HUES48 (cell line): ENCODE measurements around the gene DCST2.

ENCODE experiments used
- H3K27ac ChIP-seq: one replicate; pipeline ENCODE4 v1.7.0; 2013; ENCODE audit warnings: low read depth, low read length, inconsistent platforms
- H3K27me3 ChIP-seq: 2 replicates; pipeline ENCODE4 v1.6.1; 2013; ENCODE audit warnings: mild to moderate bottlenecking, low read length; ENCODE audit not compliant: control insufficient read depth, insufficient read depth
- H3K36me3 ChIP-seq: 2 replicates; pipeline ENCODE4 v1.6.1; 2013; ENCODE audit warnings: low read length; ENCODE audit not compliant: control insufficient read depth, insufficient read depth
- H3K4me1 ChIP-seq: 2 replicates; pipeline ENCODE4 v1.6.1; 2013; ENCODE audit warnings: mild to moderate bottlenecking, low read length; ENCODE audit not compliant: control insufficient read depth, insufficient read depth
- H3K4me3 ChIP-seq: 2 replicates; pipeline ENCODE4 v1.5.1; 2013; ENCODE audit warnings: mild to moderate bottlenecking, low read depth, low read length
- H3K9ac ChIP-seq: 2 replicates; pipeline ENCODE4 v1.6.1; 2013; ENCODE audit warnings: mild to moderate bottlenecking, low read depth, low read length, moderate library complexity
- H3K9me3 ChIP-seq: 2 replicates; pipeline ENCODE4 v1.6.1; 2013; ENCODE audit warnings: low read length; ENCODE audit not compliant: control insufficient read depth, insufficient read depth

The DCST2 gene

DNA sequence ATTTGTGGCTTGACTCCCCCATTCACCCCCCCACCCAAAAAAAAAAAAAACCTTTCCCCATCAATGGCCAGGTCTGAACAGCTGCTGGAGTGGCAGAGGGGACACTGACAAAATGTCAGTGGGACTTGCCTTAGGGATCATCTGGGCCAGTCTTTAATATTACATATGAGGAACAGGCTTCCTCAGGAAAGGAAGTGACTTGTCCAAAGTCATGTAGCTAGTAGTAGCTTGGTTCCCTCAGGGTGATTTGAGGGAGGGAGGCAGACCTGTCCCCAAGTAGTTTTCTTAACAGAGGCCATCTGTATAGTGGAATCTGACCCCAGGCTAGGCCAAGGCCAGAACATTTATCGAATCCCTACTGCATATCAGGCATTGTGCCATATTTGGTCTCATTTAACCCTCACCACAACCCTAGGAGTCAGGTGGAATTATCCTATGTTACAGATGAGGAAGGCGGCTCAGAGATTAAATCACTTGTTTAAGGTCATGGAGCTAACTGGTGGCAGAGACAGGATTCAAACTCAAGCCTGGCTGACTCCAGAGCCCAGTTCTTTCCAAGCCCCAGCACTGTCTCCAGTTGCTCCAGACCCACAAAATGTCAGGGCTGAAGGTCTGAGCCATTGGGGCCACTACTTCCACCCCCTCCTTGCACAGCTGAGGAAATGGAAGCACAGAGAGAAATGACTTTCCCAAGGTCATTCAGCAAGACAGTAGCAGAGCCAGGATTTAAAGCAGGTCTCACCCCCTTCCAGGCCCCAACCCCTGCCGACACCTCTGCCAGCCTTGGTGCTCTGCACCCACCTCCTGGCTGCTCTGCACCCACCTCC, 20.6 kb downstream of the DCST2 start:
- Histone ChIP-seq H3K4me3 (no peak overlapping the region), H3K27me3 (no peaks in the 10 kb centered on the region), H3K27ac (no peak overlapping the region), H3K4me1 (peaks cover 31% of the 10 kb centered on the region), H3K9me3 (no peaks in the 10 kb centered on the region), H3K36me3 (peaks cover 38% of the 10 kb centered on the region), H3K9ac (no peak overlapping the region)

DNA sequence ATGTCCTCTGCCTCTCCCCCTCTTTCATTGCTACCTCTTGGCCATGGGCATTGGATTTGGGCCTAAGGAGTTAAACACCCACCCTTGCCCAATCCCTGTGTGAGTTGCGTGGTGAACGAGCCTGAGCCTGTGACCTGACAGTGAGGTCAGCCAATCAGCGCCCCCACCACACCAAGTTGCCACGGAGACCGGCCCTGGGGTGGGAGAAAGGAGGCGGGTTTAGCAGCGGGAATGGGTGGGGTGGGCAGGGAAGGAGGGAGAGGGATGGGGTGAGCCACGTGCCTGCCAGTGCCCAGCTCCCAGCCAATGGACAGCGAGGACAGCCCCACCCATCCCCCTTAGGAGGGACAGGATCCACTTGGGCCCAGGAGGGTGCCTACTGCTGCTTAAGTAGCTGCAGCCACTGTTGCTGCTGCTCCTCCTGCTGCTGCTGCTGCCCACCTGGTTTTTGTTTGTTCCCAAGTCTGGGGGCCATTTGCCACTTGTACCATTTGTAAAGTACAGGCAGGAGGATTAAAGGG, 21.5 kb downstream of the DCST2 start:
- H3K9me3 ChIP-seq, result no peaks in the 10 kb centered on the region
- peaks cover 38% of the 10 kb centered on the region for H3K36me3 ChIP-seq
- no peak overlapping the region for H3K27ac ChIP-seq
- H3K9ac ChIP-seq, result no peak overlapping the region
- H3K4me1 ChIP-seq, result peaks cover 26% of the 10 kb centered on the region
- no peaks in the 10 kb centered on the region for H3K27me3 ChIP-seq
- H3K4me3 ChIP-seq, result no peak overlapping the region

DNA sequence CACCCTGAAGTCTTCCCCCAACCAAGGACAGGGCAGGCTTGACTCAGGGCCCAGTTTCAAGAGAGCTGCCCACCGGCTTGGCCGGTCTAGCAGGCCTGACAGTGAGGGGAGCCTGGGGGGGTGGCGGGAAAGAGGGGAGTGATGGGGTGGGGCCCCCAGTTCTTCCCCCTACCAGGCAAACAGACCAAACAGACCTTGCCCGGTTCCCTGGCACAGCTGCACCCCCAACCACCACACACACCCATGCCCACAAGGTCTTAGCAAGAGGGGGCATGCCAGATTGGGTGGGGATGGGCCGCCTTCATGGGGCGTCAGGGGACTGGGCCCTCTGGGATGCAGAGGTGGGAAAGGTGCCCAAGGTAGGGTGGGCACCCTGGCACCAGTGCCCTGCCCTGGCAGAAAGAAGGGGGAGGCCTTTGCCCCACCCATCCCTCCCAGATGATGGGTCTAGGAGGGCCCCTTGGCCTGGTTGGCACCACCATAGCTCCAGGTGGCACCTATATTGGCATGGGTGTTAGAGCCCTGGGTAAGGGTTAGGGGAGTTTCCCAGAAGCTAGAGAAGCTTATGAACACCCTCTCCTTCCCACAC, 22.1 kb downstream of the DCST2 start:
- Histone ChIP-seq H3K36me3 (peaks cover 34% of the 10 kb centered on the region), H3K9me3 (no peaks in the 10 kb centered on the region), H3K27ac (no peak overlapping the region), H3K27me3 (no peaks in the 10 kb centered on the region), H3K4me3 (no peak overlapping the region), H3K9ac (no peak overlapping the region), H3K4me1 (peaks cover 21% of the 10 kb centered on the region)

DNA sequence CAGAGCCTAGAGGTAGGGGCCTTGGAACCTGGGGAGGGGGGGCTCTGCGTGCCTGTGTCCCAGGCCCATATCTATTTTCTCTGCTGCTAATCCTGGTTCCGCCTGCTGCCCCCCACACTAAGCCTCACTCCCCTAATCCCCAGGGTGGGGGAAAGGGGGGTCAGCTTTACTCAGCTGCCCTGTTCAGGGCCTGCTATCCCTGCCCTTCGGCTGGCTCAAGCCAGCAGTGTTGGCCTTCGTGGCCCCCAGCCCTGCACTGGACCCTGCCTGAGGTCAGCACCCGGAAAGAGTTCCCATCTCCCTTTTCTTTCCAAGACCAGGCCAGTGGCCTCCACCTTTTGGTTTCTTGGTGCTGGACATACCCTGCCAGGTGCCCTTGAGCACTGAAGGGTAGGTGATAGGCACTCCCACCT, 22.6 kb downstream of the DCST2 start:
- H3K9me3 ChIP-seq, result no peaks in the 10 kb centered on the region
- no peaks in the 10 kb centered on the region for H3K27me3 ChIP-seq
- peaks cover 29% of the 10 kb centered on the region for H3K36me3 ChIP-seq
- no peak overlapping the region for H3K9ac ChIP-seq
- H3K27ac ChIP-seq, result no peak overlapping the region
- H3K4me1 ChIP-seq, result peaks cover 19% of the 10 kb centered on the region
- no peak overlapping the region for H3K4me3 ChIP-seq

DNA sequence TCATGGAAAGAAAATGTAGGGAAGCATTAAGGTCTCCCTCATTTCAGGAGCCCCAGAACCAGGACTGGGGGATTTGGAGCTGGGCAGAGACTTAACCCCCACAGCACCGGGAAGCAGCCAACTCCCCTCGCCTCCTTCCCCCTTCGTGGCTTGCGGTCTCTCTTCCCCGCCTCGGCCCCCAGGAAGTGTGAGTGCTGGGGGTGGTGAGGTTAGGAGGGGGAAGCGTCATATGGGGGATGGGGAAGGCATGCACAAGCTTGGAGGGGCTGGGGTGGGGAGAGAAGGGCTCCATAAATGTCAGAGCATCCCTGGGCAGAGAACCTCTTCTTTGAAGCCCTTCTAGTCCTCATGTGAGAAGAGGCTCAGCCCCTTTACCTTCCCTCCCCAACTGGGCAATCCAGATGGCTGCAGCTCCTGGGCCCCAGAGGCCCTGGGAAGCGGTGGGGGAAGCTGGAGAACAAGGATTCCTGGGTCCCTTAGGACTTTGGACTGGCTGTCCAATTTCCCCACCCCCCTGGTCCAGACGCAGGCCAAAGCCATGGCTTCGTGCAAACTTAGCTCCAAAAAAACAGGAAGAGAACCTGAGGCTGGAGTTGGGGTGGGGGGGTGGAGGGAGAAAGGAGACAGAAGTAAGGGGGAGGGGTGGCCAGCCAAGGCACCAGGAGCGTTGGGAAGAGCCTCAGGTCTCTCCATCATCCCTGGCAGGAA, 23.2 kb downstream of the DCST2 start:
- Histone ChIP-seq H3K9ac (no peak overlapping the region), H3K4me1 (peaks cover 21% of the 10 kb centered on the region), H3K36me3 (peaks cover 23% of the 10 kb centered on the region), H3K27ac (no peak overlapping the region), H3K9me3 (no peaks in the 10 kb centered on the region), H3K27me3 (no peaks in the 10 kb centered on the region), H3K4me3 (no peak overlapping the region)

DNA sequence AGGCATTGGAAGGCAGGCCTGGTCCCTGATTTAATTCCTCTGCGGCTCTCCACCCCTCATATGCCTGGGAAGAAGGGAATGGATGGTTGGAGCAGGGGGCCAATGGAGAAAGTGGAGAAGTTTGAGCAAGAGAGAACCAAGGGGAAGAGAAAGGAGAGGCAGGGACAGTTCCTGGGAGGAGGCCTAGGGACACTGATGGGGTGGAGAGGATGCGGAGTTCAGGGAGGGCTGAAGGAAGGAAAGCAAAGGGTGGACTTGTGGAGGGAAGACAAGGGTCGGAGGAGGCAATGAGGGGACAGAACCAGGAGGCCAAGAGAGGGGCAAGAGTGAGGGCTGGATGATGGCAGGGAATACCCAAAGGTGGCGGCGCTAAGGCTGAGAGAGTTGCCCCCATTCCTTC, 23.8 kb downstream of the DCST2 start:
- Histone ChIP-seq H3K4me3 (no peak overlapping the region), H3K4me1 (peaks cover 26% of the 10 kb centered on the region), H3K9ac (no peak overlapping the region), H3K9me3 (no peaks in the 10 kb centered on the region), H3K27me3 (no peaks in the 10 kb centered on the region), H3K27ac (no peak overlapping the region), H3K36me3 (peaks cover 17% of the 10 kb centered on the region)

DNA sequence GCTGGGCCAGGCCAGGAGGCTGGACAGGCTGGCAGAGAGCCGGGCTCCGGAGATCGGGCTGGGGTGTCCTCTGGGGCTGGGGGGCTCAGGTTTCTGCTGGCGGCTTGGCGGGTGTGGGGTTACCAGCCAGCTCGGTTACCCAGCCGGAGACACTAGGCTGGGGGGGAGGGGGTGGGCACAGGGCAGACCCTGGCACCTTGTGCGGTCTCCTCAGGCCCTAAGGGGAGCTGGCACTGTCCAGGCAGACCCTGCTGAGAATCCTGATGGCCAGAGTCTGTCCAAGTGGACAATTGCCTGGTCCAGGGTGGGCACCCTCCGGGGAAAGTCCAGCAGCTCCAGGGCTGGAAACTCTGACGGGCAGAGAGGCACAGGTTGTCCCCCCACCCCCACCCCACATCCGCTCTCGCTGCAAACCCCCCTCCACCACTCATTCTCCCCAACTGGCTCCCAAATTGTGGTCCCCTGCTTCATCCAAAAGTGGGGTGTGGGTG, 24.3 kb downstream of the DCST2 start:
- Histone ChIP-seq H3K9me3 (no peaks in the 10 kb centered on the region), H3K4me3 (no peak overlapping the region), H3K27ac (no peak overlapping the region), H3K27me3 (no peaks in the 10 kb centered on the region), H3K4me1 (peaks cover 31% of the 10 kb centered on the region), H3K36me3 (peaks cover 12% of the 10 kb centered on the region), H3K9ac (no peak overlapping the region)

DNA sequence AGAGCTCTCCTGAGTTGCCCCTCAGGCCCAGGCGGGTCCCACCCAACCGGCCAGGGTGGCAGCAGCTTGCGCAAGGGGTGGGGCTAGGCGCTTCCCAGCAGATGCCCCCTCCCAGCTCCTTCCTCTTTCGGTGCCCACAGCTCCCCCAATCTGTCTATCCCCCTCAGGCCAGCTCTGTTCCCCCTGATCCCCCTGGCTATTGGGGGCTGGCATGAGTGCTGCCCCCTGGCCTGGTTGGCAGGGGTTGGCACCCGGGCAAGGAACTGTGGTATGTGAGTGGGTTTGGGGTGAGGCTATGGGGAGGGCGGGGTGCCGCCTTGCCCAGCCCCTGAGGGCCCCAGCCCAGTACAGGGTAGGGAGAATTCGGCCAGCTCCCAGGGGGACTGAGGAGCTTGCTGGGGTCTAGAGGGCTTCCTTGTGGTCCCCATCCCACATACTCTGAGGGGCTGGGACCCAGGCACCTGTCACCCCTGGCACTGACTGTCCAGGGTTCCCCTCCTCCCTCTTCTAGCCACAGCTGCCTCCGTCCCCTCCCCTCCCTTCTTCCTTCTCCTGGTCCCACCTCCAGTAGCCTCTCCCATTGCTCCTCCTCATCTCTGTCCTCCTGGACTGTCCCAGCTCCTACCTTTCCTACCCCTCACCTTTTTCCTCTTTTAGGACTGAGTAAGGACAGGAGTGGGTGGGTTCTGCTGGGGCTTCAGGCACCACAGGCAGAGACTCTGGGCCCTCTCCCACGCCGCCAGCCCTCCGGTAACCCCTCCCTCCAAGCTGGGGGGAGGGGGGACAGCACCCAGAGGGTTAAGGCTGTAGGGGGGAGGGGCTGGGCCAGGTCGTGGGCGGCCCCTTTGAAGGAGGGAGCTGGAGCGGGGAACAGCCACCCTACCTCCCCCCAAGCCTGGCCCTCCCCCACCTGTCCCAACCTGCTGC, 25.3 kb downstream of the DCST2 start:
- H3K4me3 ChIP-seq, result peak overlapping the region; percentile 39; the same call in 1 of the 2 replicates
- H3K27ac ChIP-seq, result peak overlapping the region; percentile 20
- H3K4me1 ChIP-seq, result peaks cover 30% of the 10 kb centered on the region
- H3K9ac ChIP-seq, result no peak overlapping the region
- H3K36me3 ChIP-seq, result peaks cover 5% of the 10 kb centered on the region; the same call in 1 of the 2 replicates
- H3K27me3 ChIP-seq, result no peaks in the 10 kb centered on the region
- H3K9me3 ChIP-seq, result no peaks in the 10 kb centered on the region

DNA sequence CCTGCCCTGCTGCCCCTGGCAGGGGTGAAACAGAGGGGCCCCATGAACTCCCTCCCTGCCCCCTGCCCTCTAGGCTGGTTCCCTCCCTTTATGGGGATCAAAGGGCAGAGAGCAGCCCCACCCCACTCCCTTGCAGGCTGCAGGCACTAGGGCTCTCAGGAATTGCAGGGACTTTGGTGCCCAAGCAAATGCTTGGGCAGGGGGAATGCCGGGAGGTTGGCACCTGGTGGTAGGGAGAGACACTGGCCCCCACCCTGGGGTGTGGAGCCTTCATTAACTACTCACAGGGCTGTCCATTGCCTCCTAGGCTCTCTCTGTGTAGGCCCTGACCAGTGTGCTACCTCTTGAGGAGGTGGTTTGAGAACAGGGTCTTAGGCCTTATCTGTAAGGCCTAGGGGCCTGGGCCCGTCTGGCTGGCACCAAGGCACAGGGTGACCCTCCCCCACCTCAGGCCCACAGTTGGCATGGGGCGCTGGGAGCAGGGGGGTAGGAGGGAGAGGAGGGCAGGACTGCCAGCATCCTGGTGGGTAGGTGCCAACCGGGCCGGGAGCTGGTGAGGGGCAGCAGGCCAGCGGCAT, 26.2 kb downstream of the DCST2 start:
- no peaks in the 10 kb centered on the region for H3K9me3 ChIP-seq
- no peaks in the 10 kb centered on the region for H3K27me3 ChIP-seq
- no peak overlapping the region for H3K9ac ChIP-seq
- H3K4me1 ChIP-seq, result peaks cover 21% of the 10 kb centered on the region
- no peak overlapping the region for H3K27ac ChIP-seq
- no peaks in the 10 kb centered on the region for H3K36me3 ChIP-seq
- no peak overlapping the region for H3K4me3 ChIP-seq

DNA sequence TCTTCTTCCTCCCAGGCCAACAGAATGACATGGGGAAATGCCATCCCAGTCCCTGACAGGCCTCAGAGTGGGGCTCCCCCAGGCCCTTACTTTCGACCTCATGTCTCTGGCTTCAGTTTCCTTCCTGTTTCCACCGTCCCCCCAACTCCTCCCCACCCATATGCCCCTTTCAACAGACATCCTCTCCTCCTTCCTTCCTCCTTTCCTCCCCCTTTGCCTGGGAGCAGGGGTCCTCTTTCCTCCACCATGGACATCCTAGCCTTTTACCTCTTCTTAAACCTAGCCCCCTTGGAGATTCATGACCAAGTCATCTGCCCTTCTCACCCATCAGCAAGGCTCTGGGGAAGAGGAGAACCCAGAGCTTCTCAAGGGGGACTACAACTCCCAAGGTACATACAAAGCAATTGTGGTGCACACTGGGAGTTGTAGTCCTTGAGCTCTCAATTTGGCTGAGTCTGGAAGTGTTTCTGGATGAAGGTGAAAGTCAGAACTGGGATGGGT, 26.9 kb downstream of the DCST2 start:
- H3K4me1 ChIP-seq, result peaks cover 17% of the 10 kb centered on the region
- H3K4me3 ChIP-seq, result no peak overlapping the region
- no peak overlapping the region for H3K27ac ChIP-seq
- H3K9me3 ChIP-seq, result no peaks in the 10 kb centered on the region
- no peaks in the 10 kb centered on the region for H3K36me3 ChIP-seq
- no peaks in the 10 kb centered on the region for H3K27me3 ChIP-seq
- no peak overlapping the region for H3K9ac ChIP-seq
